GM12878 (cell line): ENCODE measurements around the gene BIK. TPM values are rescaled to one million over a fixed set of nuclear protein-coding genes. Genes with fewer than 3 reads are reported as not detected.

ENCODE experiments used
- ATAC-seq: fragments of 200-7000 bp; cut with Tn5 transposase; 3 replicates; pipeline ENCODE4 v1.9.1; 2020; ENCODE audit warnings: mild to moderate bottlenecking, moderate library complexity
- BruUV-seq: library from RNA; stranded (reverse); fragments of 400-500 nt; replicated peaks from 2 replicates; lab custom pipeline; 2021; lab: Mats Ljungman, UMichigan
- CTCF ChIA-PET: fragments of 300-600 bp; sonication (Branson Sonifier 250); formaldehyde crosslinking; extraction: SDS; loops from one replicate; lab custom pipeline; 2021; ENCODE audit warnings: inconsistent platforms; lab: Yijun Ruan, JAX
- POLR2A ChIA-PET: fragments of 350-600 bp; formaldehyde crosslinking; extraction: SDS; loops from one replicate; lab custom pipeline; 2021; ENCODE audit warnings: inconsistent platforms; lab: Charles Lee
- RAD21 ChIA-PET: fragments of 300-600 bp; sonication (Branson Sonifier 250); formaldehyde crosslinking; loops from one replicate; lab custom pipeline; 2023; ENCODE audit warnings: antibody characterized with exemption; ENCODE audit not compliant: unreplicated experiment; lab: Charles Lee
- SMC1A ChIA-PET: fragments of 300-600 bp; sonication (Branson Sonifier 250); formaldehyde crosslinking; loops from one replicate; lab custom pipeline; 2023; ENCODE audit not compliant: unreplicated experiment, uncharacterized antibody; lab: Charles Lee
- DNase-seq: peaks from one replicate; pipeline ENCODE4 v3.0.0-alpha.2; 2011; ENCODE audit warnings: low read depth, low spot score
- FAIRE-seq: peaks from 3 replicates; lab custom pipeline; 2011; peaks lifted over from hg19 to GRCh38; lab: Jason Lieb, UNC
- H2AFZ ChIP-seq: 2 replicates; pipeline ENCODE4 v1.6.0; 2011; ENCODE audit warnings: low read depth, low read length, control low read depth; ENCODE audit not compliant: control insufficient read depth
- H3K27ac ChIP-seq: 2 replicates; pipeline ENCODE4 v1.5.1; 2011; ENCODE audit warnings: control low read depth; ENCODE audit not compliant: control insufficient read depth, insufficient read depth
- H3K27me3 ChIP-seq, 2 experiments: replicated peaks in 1 of 2; 2 replicates each; pipeline versions ENCODE4 v1.6.0 to v1.6.1; 2011; ENCODE audit warnings: low read length in 1 of 2; ENCODE audit not compliant: control insufficient read depth in 2 of 2, insufficient read depth in 2 of 2
- H3K36me3 ChIP-seq, 2 experiments: 2 replicates each; pipeline ENCODE4 v1.5.1; 2011; ENCODE audit warnings: low read length in 1 of 2; ENCODE audit not compliant: control insufficient read depth in 2 of 2, insufficient read depth in 2 of 2
- H3K4me1 ChIP-seq: 2 replicates; pipeline ENCODE4 v1.6.1; 2011; ENCODE audit warnings: mild to moderate bottlenecking, low read length, moderate library complexity, mixed read lengths; ENCODE audit not compliant: control insufficient read depth, insufficient read depth
- H3K4me2 ChIP-seq: 2 replicates; pipeline ENCODE4 v1.6.0; 2011; ENCODE audit warnings: control low read depth; ENCODE audit not compliant: control insufficient read depth, insufficient read depth
- H3K4me3 ChIP-seq: fragments of 200-600 bp; sonication (generic); 2 replicates; pipeline ENCODE4 v1.5.1; 2016
- H3K79me2 ChIP-seq: 2 replicates; pipeline ENCODE4 v1.6.0; 2011; ENCODE audit warnings: low read length; ENCODE audit not compliant: control insufficient read depth, insufficient read depth
- H3K9ac ChIP-seq: 2 replicates; pipeline ENCODE4 v1.8.0; 2011; ENCODE audit warnings: low read length, control low read depth, mixed read lengths; ENCODE audit not compliant: control insufficient read depth, insufficient read depth
- H3K9me3 ChIP-seq: replicated peaks from 3 replicates; pipeline ENCODE4 v1.5.1; 2011; ENCODE audit warnings: mild to moderate bottlenecking, low read length; ENCODE audit not compliant: control insufficient read depth, insufficient read depth
- H4K20me1 ChIP-seq: 2 replicates; pipeline ENCODE4 v1.6.0; 2011; ENCODE audit not compliant: control insufficient read depth, insufficient read depth
- DPF2 ChIP-seq: fragments of 450-650 bp; IDR thresholded peaks from 2 replicates; pipeline ENCODE4 v1.6.1; 2017; ENCODE audit warnings: mild to moderate bottlenecking
- GATAD2B ChIP-seq: fragments of 450-650 bp; conservative IDR thresholded peaks from 2 replicates; pipeline ENCODE4 v1.6.1; 2017; ENCODE audit warnings: low read depth, mild to moderate bottlenecking, moderate library complexity
- NR2F1 ChIP-seq: fragments of 450-650 bp; conservative IDR thresholded peaks from 2 replicates; pipeline ENCODE4 v1.6.1; 2017; ENCODE audit warnings: mild to moderate bottlenecking
- WRNIP1 ChIP-seq: IDR thresholded peaks from 2 replicates; pipeline ENCODE4 v1.6.1; 2011; ENCODE audit warnings: low read depth, low read length, improper control_type of control experiment, borderline replicate concordance
- WGBS: methylation state at CpG from one replicate; pipeline ENCODE4 v1.1.6; 2016; ENCODE audit warnings: low lambda C conversion rate; ENCODE audit not compliant: insufficient replicate concordance, insufficient coverage; ENCODE audit errors: missing lambda C conversion rate; 5-methylcytosine and 5-hydroxymethylcytosine counted together
- in situ Hi-C: fragments of 300-500 bp; cut with MboI; formaldehyde crosslinking; loops from 9 replicates; pipeline ENCODE4 v1.14.3; 2018; ENCODE audit warnings: mixed read lengths
- intact Hi-C: fragments of 100-400 bp; cut with micrococcal nuclease; formaldehyde crosslinking; loops from one replicate; pipeline ENCODE4 v1.14.2; 2022; ENCODE audit not compliant: unreplicated experiment
- polyA plus RNA-seq, 11 experiments: library from polyadenylated mRNA; depleted of rRNA in 4 of 11; unstranded in 6 of 11; stranded (reverse) in 5 of 11; fragments of >200 nt; fragmentation: Nextera tagmentation in 4 of 11; fragmentation: Illumina TruSeq in 1 of 11; extraction: Ambion mirVana in 4 of 11; extraction: Trizol in 1 of 11; gene quantifications; 1 replicate in 1 of 11; 2 replicates in 10 of 11; pipeline versions ENCODE4 v1.2.1 to v1.2.3, GENCODE V29; 2011 to 2016; ENCODE audit warnings: inconsistent platforms in 2 of 11, missing spikeins in 2 of 11, low read depth in 1 of 11
- total RNA-seq, 4 experiments: library from RNA; depleted of rRNA in 3 of 4; stranded (reverse); fragments of >200 nt in 3 of 4; fragmentation: Illumina TruSeq in 1 of 4; extraction: Trizol in 1 of 4; gene quantifications; 2 replicates each; pipeline versions ENCODE4 v1.2.1 to v1.2.3, GENCODE V29; 2013 to 2021
- TF ChIP-seq, protein P1 (sequence below): fragments of 450-650 bp; IDR thresholded peaks from 2 replicates; pipeline ENCODE4 v1.6.1; 2017; ENCODE audit warnings: mild to moderate bottlenecking, moderate library complexity
- TF ChIP-seq, protein P2 (sequence below): IDR thresholded peaks from 2 replicates; pipeline ENCODE4 v1.6.1; 2011; ENCODE audit warnings: borderline replicate concordance, low read depth, mild to moderate bottlenecking, moderate library complexity, low read length; ENCODE audit not compliant: insufficient read depth, poor library complexity, severe bottlenecking

Gene BIK
- total and polyA plus RNA-seq, 10 of the 15 experiments (the other 5 are each of a cell fraction or from before 2014, with no cell fraction given) = 0.33 to 9.8 (median 3.9) TPM

DNA sequence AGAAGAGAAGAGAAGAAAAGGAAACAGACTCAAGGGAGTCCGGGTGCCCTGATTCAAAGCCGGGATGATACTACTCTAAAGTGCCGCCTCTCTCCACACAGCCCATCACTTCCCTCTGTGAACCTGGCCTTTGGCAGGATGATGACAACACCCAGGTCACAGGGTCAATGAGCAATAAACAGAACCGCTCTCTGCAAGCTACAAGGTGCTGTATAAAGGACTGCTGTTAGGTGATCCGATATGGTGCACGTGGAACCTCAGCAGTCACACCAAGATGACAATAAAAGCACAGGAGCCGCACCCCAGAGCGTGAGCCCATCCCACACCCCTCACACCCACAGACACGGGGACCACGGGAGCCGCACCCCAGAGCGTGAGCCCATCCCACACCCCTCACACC lies 32.0 kb upstream of the BIK start:
- H4K20me1 ChIP-seq = no peaks in the 10 kb centered on the region
- BruUV-seq = no TSS peak
- no peaks in the 10 kb centered on the region for H3K36me3 ChIP-seq
- in situ Hi-C loops = no loop called here
- H3K9ac ChIP-seq = no peak overlapping the region
- intact Hi-C loops = no loop called here
- no peak for FAIRE-seq
- no peaks in the 10 kb centered on the region for H3K79me2 ChIP-seq
- CTCF ChIA-PET = no interaction called here
- no peak overlapping the region for H3K4me3 ChIP-seq
- RAD21 ChIA-PET = no interaction called here
- 87% methylated on average over 12 of the region's 12 CpGs for WGBS
- no peak for ATAC-seq
- TF ChIP-seq DPF2 (no peak), NR2F1 (no peak), WRNIP1 (no peak), GATAD2B (no peak)
- TF ChIP-seq, protein P1, sequence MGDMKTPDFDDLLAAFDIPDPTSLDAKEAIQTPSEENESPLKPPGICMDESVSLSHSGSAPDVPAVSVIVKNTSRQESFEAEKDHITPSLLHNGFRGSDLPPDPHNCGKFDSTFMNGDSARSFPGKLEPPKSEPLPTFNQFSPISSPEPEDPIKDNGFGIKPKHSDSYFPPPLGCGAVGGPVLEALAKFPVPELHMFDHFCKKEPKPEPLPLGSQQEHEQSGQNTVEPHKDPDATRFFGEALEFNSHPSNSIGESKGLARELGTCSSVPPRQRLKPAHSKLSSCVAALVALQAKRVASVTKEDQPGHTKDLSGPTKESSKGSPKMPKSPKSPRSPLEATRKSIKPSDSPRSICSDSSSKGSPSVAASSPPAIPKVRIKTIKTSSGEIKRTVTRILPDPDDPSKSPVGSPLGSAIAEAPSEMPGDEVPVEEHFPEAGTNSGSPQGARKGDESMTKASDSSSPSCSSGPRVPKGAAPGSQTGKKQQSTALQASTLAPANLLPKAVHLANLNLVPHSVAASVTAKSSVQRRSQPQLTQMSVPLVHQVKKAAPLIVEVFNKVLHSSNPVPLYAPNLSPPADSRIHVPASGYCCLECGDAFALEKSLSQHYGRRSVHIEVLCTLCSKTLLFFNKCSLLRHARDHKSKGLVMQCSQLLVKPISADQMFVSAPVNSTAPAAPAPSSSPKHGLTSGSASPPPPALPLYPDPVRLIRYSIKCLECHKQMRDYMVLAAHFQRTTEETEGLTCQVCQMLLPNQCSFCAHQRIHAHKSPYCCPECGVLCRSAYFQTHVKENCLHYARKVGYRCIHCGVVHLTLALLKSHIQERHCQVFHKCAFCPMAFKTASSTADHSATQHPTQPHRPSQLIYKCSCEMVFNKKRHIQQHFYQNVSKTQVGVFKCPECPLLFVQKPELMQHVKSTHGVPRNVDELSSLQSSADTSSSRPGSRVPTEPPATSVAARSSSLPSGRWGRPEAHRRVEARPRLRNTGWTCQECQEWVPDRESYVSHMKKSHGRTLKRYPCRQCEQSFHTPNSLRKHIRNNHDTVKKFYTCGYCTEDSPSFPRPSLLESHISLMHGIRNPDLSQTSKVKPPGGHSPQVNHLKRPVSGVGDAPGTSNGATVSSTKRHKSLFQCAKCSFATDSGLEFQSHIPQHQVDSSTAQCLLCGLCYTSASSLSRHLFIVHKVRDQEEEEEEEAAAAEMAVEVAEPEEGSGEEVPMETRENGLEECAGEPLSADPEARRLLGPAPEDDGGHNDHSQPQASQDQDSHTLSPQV = no peak
- TF ChIP-seq, protein P2, sequence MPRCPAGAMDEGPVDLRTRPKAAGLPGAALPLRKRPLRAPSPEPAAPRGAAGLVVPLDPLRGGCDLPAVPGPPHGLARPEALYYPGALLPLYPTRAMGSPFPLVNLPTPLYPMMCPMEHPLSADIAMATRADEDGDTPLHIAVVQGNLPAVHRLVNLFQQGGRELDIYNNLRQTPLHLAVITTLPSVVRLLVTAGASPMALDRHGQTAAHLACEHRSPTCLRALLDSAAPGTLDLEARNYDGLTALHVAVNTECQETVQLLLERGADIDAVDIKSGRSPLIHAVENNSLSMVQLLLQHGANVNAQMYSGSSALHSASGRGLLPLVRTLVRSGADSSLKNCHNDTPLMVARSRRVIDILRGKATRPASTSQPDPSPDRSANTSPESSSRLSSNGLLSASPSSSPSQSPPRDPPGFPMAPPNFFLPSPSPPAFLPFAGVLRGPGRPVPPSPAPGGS = no peak
- no peak overlapping the region for H3K27ac ChIP-seq
- H3K9me3 ChIP-seq = no peaks in the 10 kb centered on the region
- no peaks in the 10 kb centered on the region for H3K4me1 ChIP-seq
- no peak overlapping the region for H2AFZ ChIP-seq
- no peak overlapping the region for H3K4me2 ChIP-seq
- DNase-seq = no peak
- H3K27me3 ChIP-seq = no peaks in the 10 kb centered on the region
- SMC1A ChIA-PET = no interaction called here
- POLR2A ChIA-PET = no interaction called here
